GM23338 (cell line): ENCODE data around the gene ADGRD1.

ENCODE experiments used
- CTCF ChIP-seq, 2 experiments: fragments of 200-600 bp in 1 of 2; sonication (generic) in 1 of 2; conservative IDR thresholded peaks; 2 replicates each; pipeline versions ENCODE4 v1.5.1 to v1.6.1; 2016 to 2017; ENCODE audit warnings: antibody characterized with exemption in 2 of 2, low read depth in 2 of 2, mild to moderate bottlenecking in 2 of 2, moderate library complexity in 1 of 2
- EZH2 ChIP-seq: fragments of 200-600 bp; sonication (generic); IDR thresholded peaks from one replicate; pipeline ENCODE4 v1.8.0; 2017; ENCODE audit warnings: antibody characterized with exemption, mild to moderate bottlenecking, low read depth; ENCODE audit not compliant: unreplicated experiment
- EZH2phosphoT487 ChIP-seq: fragments of 200-600 bp; sonication (generic); IDR thresholded peaks from one replicate; pipeline ENCODE4 v1.8.1; 2018; ENCODE audit warnings: antibody characterized with exemption; ENCODE audit not compliant: unreplicated experiment
- JUNB ChIP-seq: IDR thresholded peaks from one replicate; pipeline ENCODE4 v1.6.1; 2016; ENCODE audit warnings: antibody characterized with exemption; ENCODE audit not compliant: unreplicated experiment
- POLR2AphosphoS5 ChIP-seq: IDR thresholded peaks from 2 replicates; pipeline ENCODE4 v1.6.1; 2016; ENCODE audit warnings: antibody characterized with exemption, low read depth
- TF ChIP-seq, protein P1 (sequence below): fragments of 250-450 bp; sonication (Bioruptor Pico); IDR thresholded peaks from 2 replicates; pipeline ENCODE4 v1.5.0; 2020; ENCODE audit warnings: mild to moderate bottlenecking, moderate library complexity
- TF ChIP-seq, protein P2 (sequence below): IDR thresholded peaks from one replicate; pipeline ENCODE4 v1.6.1; 2018; ENCODE audit warnings: antibody characterized with exemption; ENCODE audit not compliant: unreplicated experiment

- TF ChIP-seq CTCF (conservative IDR thresholded peaks at IDR 0.05; ENCODE audit: low read depth in 2 of 2) (no peak), POLR2AphosphoS5 (no peak), EZH2 (no peak), EZH2phosphoT487 (no peak), JUNB (no peak)
- TF ChIP-seq, protein P1, sequence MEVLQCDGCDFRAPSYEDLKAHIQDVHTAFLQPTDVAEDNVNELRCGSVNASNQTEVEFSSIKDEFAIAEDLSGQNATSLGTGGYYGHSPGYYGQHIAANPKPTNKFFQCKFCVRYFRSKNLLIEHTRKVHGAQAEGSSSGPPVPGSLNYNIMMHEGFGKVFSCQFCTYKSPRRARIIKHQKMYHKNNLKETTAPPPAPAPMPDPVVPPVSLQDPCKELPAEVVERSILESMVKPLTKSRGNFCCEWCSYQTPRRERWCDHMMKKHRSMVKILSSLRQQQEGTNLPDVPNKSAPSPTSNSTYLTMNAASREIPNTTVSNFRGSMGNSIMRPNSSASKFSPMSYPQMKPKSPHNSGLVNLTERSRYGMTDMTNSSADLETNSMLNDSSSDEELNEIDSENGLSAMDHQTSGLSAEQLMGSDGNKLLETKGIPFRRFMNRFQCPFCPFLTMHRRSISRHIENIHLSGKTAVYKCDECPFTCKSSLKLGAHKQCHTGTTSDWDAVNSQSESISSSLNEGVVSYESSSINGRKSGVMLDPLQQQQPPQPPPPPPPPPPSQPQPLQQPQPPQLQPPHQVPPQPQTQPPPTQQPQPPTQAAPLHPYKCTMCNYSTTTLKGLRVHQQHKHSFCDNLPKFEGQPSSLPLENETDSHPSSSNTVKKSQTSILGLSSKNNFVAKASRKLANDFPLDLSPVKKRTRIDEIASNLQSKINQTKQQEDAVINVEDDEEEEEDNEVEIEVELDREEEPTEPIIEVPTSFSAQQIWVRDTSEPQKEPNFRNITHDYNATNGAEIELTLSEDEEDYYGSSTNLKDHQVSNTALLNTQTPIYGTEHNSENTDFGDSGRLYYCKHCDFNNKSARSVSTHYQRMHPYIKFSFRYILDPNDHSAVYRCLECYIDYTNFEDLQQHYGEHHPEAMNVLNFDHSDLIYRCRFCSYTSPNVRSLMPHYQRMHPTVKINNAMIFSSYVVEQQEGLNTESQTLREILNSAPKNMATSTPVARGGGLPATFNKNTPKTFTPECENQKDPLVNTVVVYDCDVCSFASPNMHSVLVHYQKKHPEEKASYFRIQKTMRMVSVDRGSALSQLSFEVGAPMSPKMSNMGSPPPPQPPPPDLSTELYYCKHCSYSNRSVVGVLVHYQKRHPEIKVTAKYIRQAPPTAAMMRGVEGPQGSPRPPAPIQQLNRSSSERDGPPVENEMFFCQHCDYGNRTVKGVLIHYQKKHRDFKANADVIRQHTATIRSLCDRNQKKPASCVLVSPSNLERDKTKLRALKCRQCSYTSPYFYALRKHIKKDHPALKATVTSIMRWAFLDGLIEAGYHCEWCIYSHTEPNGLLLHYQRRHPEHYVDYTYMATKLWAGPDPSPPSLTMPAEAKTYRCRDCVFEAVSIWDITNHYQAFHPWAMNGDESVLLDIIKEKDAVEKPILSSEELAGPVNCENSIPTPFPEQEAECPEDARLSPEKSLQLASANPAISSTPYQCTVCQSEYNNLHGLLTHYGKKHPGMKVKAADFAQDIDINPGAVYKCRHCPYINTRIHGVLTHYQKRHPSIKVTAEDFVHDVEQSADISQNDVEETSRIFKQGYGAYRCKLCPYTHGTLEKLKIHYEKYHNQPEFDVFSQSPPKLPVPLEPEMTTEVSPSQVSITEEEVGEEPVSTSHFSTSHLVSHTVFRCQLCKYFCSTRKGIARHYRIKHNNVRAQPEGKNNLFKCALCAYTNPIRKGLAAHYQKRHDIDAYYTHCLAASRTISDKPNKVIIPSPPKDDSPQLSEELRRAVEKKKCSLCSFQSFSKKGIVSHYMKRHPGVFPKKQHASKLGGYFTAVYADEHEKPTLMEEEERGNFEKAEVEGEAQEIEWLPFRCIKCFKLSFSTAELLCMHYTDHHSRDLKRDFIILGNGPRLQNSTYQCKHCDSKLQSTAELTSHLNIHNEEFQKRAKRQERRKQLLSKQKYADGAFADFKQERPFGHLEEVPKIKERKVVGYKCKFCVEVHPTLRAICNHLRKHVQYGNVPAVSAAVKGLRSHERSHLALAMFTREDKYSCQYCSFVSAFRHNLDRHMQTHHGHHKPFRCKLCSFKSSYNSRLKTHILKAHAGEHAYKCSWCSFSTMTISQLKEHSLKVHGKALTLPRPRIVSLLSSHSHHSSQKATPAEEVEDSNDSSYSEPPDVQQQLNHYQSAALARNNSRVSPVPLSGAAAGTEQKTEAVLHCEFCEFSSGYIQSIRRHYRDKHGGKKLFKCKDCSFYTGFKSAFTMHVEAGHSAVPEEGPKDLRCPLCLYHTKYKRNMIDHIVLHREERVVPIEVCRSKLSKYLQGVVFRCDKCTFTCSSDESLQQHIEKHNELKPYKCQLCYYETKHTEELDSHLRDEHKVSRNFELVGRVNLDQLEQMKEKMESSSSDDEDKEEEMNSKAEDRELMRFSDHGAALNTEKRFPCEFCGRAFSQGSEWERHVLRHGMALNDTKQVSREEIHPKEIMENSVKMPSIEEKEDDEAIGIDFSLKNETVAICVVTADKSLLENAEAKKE: no peak
- TF ChIP-seq, protein P2, sequence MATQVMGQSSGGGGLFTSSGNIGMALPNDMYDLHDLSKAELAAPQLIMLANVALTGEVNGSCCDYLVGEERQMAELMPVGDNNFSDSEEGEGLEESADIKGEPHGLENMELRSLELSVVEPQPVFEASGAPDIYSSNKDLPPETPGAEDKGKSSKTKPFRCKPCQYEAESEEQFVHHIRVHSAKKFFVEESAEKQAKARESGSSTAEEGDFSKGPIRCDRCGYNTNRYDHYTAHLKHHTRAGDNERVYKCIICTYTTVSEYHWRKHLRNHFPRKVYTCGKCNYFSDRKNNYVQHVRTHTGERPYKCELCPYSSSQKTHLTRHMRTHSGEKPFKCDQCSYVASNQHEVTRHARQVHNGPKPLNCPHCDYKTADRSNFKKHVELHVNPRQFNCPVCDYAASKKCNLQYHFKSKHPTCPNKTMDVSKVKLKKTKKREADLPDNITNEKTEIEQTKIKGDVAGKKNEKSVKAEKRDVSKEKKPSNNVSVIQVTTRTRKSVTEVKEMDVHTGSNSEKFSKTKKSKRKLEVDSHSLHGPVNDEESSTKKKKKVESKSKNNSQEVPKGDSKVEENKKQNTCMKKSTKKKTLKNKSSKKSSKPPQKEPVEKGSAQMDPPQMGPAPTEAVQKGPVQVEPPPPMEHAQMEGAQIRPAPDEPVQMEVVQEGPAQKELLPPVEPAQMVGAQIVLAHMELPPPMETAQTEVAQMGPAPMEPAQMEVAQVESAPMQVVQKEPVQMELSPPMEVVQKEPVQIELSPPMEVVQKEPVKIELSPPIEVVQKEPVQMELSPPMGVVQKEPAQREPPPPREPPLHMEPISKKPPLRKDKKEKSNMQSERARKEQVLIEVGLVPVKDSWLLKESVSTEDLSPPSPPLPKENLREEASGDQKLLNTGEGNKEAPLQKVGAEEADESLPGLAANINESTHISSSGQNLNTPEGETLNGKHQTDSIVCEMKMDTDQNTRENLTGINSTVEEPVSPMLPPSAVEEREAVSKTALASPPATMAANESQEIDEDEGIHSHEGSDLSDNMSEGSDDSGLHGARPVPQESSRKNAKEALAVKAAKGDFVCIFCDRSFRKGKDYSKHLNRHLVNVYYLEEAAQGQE: no peak
These were observed 160.6 kb downstream of the ADGRD1 start for GRCh38 chr12:131114271-131114670.
